Measurements from ENCODE around the gene ARHGAP24.

- TF ChIP-seq CTCF (IDR thresholded peaks at IDR 0.05), result no peak
- TF ChIP-seq POLR2A (IDR thresholded peaks at IDR 0.05), result no peak
- TF ChIP-seq EP300 (IDR thresholded peaks at IDR 0.05), result no peak
These were observed 198.6 kb downstream of the ARHGAP24 start for GRCh38 chr4:85673540-85673939.

Measured in ovary (tissue), 3 donors.